Activated CD4-positive, CD25-positive, alpha-beta regulatory T cell (primary cell): Measurements from ENCODE around the gene RTP3.
"Not testable (repeated sequence)": the region's sequence is repeated elsewhere in the genome, so short reads cannot be mapped to it uniquely, and the experiment has no call there.

Source experiments
- DNase-seq, 4 experiments: peaks; one replicate each; lab custom pipeline; 2025; lab: John Stamatoyannopoulos, UW

RTP3 gene

GRCh38 chr3:46491089-46492070 is 6.4 kb upstream of the RTP3 start:
- DNase-seq = no peak

GRCh38 chr3:46492890-46493547 is 4.8 kb upstream of the RTP3 start:
- DNase-seq = no peak

- not testable (repeated sequence) for DNase-seq
Observed at GRCh38 chr3:46494491-46494890, 3.3 kb upstream of the RTP3 start.

- DNase-seq = no peak
Observed at GRCh38 chr3:46495901-46496456, 1.8 kb upstream of the RTP3 start.

GRCh38 chr3:46496746-46497555 is 825 bp upstream of the RTP3 start:
- DNase-seq = peak in 3 of 4 experiments; percentile 3 to 25 (median 10)

- DNase-seq = no peak
Observed at GRCh38 chr3:46498916-46499519, 1.2 kb downstream of the RTP3 start.

GRCh38 chr3:46500656-46501635 is 3.2 kb downstream of the RTP3 start:
- DNase-seq = no peak

- no peak for DNase-seq
Observed at GRCh38 chr3:46501702-46502101, 3.9 kb downstream of the RTP3 start.

GRCh38 chr3:46503200-46503874 is 5.6 kb downstream of the RTP3 start:
- no peak for DNase-seq

GRCh38 chr3:46504789-46505188 is 7.0 kb downstream of the RTP3 start:
- peak in 1 of 4 experiments; percentile 2 for DNase-seq

- no peak for DNase-seq
Observed at GRCh38 chr3:46505953-46506352, 8.2 kb downstream of the RTP3 start.

- no peak for DNase-seq
Observed at GRCh38 chr3:46506526-46506925, 8.8 kb downstream of the RTP3 start.

- no peak for DNase-seq
Observed at GRCh38 chr3:46508850-46509591, 11.2 kb downstream of the RTP3 start.

GRCh38 chr3:46509661-46510187 is 11.9 kb downstream of the RTP3 start:
- DNase-seq = no peak

GRCh38 chr3:46512191-46512749 is 14.5 kb downstream of the RTP3 start:
- DNase-seq = no peak

GRCh38 chr3:46516521-46516920 is 18.7 kb downstream of the RTP3 start:
- DNase-seq = no peak

- no peak for DNase-seq
Observed at GRCh38 chr3:46517016-46517783, 19.4 kb downstream of the RTP3 start.

- no peak for DNase-seq
Observed at GRCh38 chr3:46517784-46518181, 20.0 kb downstream of the RTP3 start.
